Karpas-422 (cell line): Measurements from ENCODE around the gene ZNF692. TPM values are rescaled to one million over a fixed set of nuclear protein-coding genes. Genes with fewer than 3 reads are reported as not detected.

Experiments used
- DNase-seq: peaks from one replicate; pipeline ENCODE4 v3.0.0-alpha.2; 2015
- H2AFZ ChIP-seq: fragments of 200-600 bp; sonication (generic); 2 replicates; pipeline ENCODE4 v1.6.1; 2014; ENCODE audit warnings: antibody characterized with exemption, low read length, mixed read lengths
- H3K27ac ChIP-seq: fragments of 200-600 bp; sonication (generic); 2 replicates; pipeline ENCODE4 v1.5.1; 2014; ENCODE audit warnings: mild to moderate bottlenecking, low read length, moderate library complexity
- H3K27me3 ChIP-seq: fragments of 200-600 bp; sonication (generic); 2 replicates; pipeline ENCODE4 v1.6.1; 2014; ENCODE audit warnings: low read length, mixed read lengths
- H3K36me3 ChIP-seq: fragments of 200-600 bp; sonication (generic); 2 replicates; pipeline ENCODE4 v1.6.1; 2014; ENCODE audit warnings: low read length, mixed read lengths; ENCODE audit not compliant: insufficient read depth
- H3K4me1 ChIP-seq: fragments of 200-600 bp; sonication (generic); 2 replicates; pipeline ENCODE4 v1.6.1; 2014; ENCODE audit warnings: mild to moderate bottlenecking, low read length, mixed read lengths
- H3K4me2 ChIP-seq: fragments of 200-600 bp; sonication (generic); 2 replicates; pipeline ENCODE4 v1.6.1; 2014; ENCODE audit warnings: low read length, low read depth, mild to moderate bottlenecking; ENCODE audit not compliant: poor library complexity, severe bottlenecking
- H3K4me3 ChIP-seq: fragments of 200-600 bp; sonication (generic); 2 replicates; pipeline ENCODE4 v1.5.1; 2014; ENCODE audit warnings: mild to moderate bottlenecking, antibody characterized with exemption, low read length, mixed read lengths
- H3K79me2 ChIP-seq: fragments of 200-600 bp; sonication (generic); 2 replicates; pipeline ENCODE4 v1.6.1; 2014; ENCODE audit warnings: mild to moderate bottlenecking, low read length, mixed read lengths
- H3K9ac ChIP-seq: fragments of 200-600 bp; sonication (generic); 2 replicates; pipeline ENCODE4 v1.6.0; 2014; ENCODE audit warnings: low read length
- H3K9me2 ChIP-seq: fragments of 200-600 bp; sonication (generic), shearing (Covaris generic); replicated peaks from 2 replicates; pipeline ENCODE4 v1.6.0; 2014; ENCODE audit warnings: mild to moderate bottlenecking, low read length, moderate library complexity; ENCODE audit not compliant: insufficient read depth
- H3K9me3 ChIP-seq: fragments of 300-700, 200-600 bp; sonication (generic); 2 replicates; pipeline ENCODE4 v1.6.1; 2014; ENCODE audit warnings: low read length, mixed read lengths
- H4K20me1 ChIP-seq: fragments of 200-600 bp; sonication (generic); 2 replicates; pipeline ENCODE4 v1.6.1; 2014; ENCODE audit warnings: mild to moderate bottlenecking, antibody characterized with exemption, low read length, low read depth; ENCODE audit not compliant: insufficient read depth
- total RNA-seq: library from RNA; depleted of rRNA; stranded (reverse); fragments of >200 nt; shearing (Covaris generic); gene quantifications from 2 replicates; pipeline ENCODE4 v1.2.3, GENCODE V29; 2014; ENCODE audit warnings: low replicate concordance

The ZNF692 gene
- total RNA-seq, 1 experiment from 2014 or later = 27.2 TPM

- Histone ChIP-seq H4K20me1 (no peaks in the 10 kb centered on the region), H3K4me3 (no peak overlapping the region), H3K79me2 (peaks cover 4% of the 10 kb centered on the region; the same call in 1 of the 2 replicates), H3K9ac (no peak overlapping the region), H2AFZ (no peak overlapping the region), H3K27ac (no peak overlapping the region), H3K4me1 (peaks cover 10% of the 10 kb centered on the region), H3K4me2 (no peak overlapping the region), H3K36me3 (peaks cover 26% of the 10 kb centered on the region; the same call in 1 of the 2 replicates), H3K9me3 (no peaks in the 10 kb centered on the region), H3K9me2 (no peaks in the 10 kb centered on the region), H3K27me3 (no peaks in the 10 kb centered on the region)
- no peak for DNase-seq
These were observed 9.7 kb downstream of the ZNF692 start for GRCh38 chr1:248849152-248849551.

GRCh38 chr1:248848602-248849001, 10.3 kb downstream of the ZNF692 start:
- DNase-seq = no peak
- Histone ChIP-seq H3K36me3 (peaks cover 24% of the 10 kb centered on the region; the same call in 1 of the 2 replicates), H3K9me2 (no peaks in the 10 kb centered on the region), H3K79me2 (peaks cover 8% of the 10 kb centered on the region; the same call in 1 of the 2 replicates), H3K27me3 (no peaks in the 10 kb centered on the region), H3K9me3 (no peaks in the 10 kb centered on the region), H3K4me3 (no peak overlapping the region), H4K20me1 (no peaks in the 10 kb centered on the region), H3K27ac (no peak overlapping the region), H3K4me2 (no peak overlapping the region), H2AFZ (no peak overlapping the region), H3K9ac (no peak overlapping the region), H3K4me1 (peaks cover 10% of the 10 kb centered on the region)

GRCh38 chr1:248847956-248848561, 10.8 kb downstream of the ZNF692 start:
- peaks cover 24% of the 10 kb centered on the region; the same call in 1 of the 2 replicates for H3K36me3 ChIP-seq
- DNase-seq = no peak

DNA sequence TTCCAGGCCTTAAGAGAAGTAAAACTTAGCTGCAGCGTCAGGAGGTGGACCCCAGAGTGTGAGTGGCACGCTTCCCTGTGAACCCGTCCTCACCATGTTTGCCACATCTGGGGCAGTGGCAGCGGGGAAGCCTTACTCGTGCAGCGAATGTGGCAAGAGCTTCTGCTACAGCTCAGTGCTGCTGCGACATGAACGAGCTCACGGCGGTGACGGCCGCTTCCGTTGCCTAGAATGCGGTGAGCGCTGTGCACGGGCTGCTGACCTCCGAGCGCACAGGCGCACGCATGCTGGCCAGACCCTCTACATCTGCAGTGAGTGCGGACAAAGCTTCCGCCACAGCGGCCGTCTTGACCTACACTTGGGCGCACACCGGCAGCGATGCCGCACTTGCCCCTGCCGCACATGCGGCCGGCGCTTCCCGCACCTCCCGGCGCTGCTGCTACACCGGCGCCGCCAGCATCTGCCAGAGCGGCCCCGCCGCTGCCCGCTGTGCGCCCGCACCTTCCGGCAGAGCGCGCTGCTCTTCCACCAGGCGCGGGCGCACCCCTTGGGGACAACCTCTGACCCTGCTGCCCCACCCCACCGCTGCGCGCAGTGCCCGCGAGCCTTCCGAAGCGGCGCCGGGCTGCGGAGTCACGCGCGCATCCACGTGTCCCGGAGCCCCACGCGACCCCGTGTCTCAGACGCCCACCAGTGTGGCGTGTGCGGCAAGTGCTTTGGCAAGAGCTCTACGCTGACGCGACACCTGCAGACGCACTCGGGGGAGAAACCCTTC, 11.5 kb downstream of the ZNF692 start:
- Histone ChIP-seq H3K4me1 (peaks cover 13% of the 10 kb centered on the region), H3K27ac (no peak overlapping the region), H3K9me3 (no peaks in the 10 kb centered on the region), H3K36me3 (peaks cover 21% of the 10 kb centered on the region; the same call in 1 of the 2 replicates), H3K9me2 (no peaks in the 10 kb centered on the region), H4K20me1 (no peaks in the 10 kb centered on the region), H3K79me2 (peaks cover 18% of the 10 kb centered on the region), H3K9ac (no peak overlapping the region), H3K4me2 (no peak overlapping the region), H3K4me3 (no peak overlapping the region), H2AFZ (no peak overlapping the region), H3K27me3 (no peaks in the 10 kb centered on the region)
- DNase-seq = no peak

More at GRCh38 chr1:248847956-248848561, 10.8 kb downstream of the ZNF692 start:
- peaks cover 11% of the 10 kb centered on the region for H3K79me2 ChIP-seq
- H3K4me3 ChIP-seq = no peak overlapping the region
- no peaks in the 10 kb centered on the region for H3K27me3 ChIP-seq
- H3K9me3 ChIP-seq = no peaks in the 10 kb centered on the region
- H3K9ac ChIP-seq = no peak overlapping the region
- H4K20me1 ChIP-seq = no peaks in the 10 kb centered on the region
- no peak overlapping the region for H2AFZ ChIP-seq
- H3K9me2 ChIP-seq = no peaks in the 10 kb centered on the region
- no peak overlapping the region for H3K27ac ChIP-seq
- no peak overlapping the region for H3K4me2 ChIP-seq
- H3K4me1 ChIP-seq = peaks cover 13% of the 10 kb centered on the region

DNA sequence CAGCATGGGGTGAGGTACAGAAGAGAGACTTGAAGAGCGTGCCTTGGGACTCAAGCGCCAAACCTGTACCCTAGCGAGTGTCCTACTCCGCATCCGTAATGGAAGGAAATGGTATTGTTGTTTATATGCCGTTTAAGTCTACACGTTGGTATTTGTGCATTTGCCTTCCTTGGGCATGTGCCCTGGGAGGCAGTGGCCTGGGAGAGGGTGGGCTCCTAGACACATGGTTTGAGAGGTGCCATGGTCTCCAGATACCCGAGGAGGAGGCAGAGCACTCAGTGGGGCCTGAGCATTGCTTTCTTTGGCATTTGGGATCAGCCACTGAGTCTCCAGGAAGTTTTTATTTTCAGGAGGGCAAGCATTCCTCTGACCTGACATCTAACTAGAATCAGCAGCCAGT, 14.4 kb downstream of the ZNF692 start:
- Histone ChIP-seq H3K79me2 (peaks cover 44% of the 10 kb centered on the region), H3K9me2 (no peaks in the 10 kb centered on the region), H3K36me3 (peaks cover 13% of the 10 kb centered on the region; the same call in 1 of the 2 replicates), H4K20me1 (no peaks in the 10 kb centered on the region), H3K27me3 (no peaks in the 10 kb centered on the region), H3K27ac (no peak overlapping the region), H3K9ac (no peak overlapping the region), H2AFZ (no peak overlapping the region), H3K9me3 (no peaks in the 10 kb centered on the region), H3K4me3 (no peak overlapping the region), H3K4me2 (no peak overlapping the region), H3K4me1 (peaks cover 26% of the 10 kb centered on the region)
- no peak for DNase-seq

DNA sequence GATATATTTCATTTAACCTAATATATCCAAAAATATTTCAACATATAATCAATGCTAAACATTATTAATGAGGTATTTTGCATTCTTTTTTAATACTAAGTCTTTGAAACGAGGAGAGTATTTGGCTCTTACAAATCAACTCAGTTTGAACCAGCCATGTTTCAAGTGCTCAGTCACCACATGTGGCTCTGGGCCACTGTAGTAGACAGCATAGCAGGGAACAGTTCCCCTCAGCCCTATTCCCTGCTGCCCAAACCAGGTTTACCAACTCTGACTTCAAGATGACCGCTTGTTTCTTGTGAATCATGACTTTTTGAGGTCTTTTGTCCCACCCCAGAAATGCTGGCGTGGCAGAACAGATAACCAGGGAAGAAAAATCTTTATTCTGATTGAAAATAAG, 15.2 kb downstream of the ZNF692 start:
- Histone ChIP-seq H3K4me2 (no peak overlapping the region), H3K9ac (no peak overlapping the region), H3K4me1 (peaks cover 29% of the 10 kb centered on the region), H3K27me3 (no peaks in the 10 kb centered on the region), H3K9me3 (no peaks in the 10 kb centered on the region), H3K27ac (no peak overlapping the region), H3K4me3 (no peak overlapping the region), H3K9me2 (no peaks in the 10 kb centered on the region), H4K20me1 (no peaks in the 10 kb centered on the region), H3K79me2 (peaks cover 50% of the 10 kb centered on the region), H2AFZ (no peak overlapping the region), H3K36me3 (peaks cover 6% of the 10 kb centered on the region; the same call in 1 of the 2 replicates)
- DNase-seq = no peak

DNA sequence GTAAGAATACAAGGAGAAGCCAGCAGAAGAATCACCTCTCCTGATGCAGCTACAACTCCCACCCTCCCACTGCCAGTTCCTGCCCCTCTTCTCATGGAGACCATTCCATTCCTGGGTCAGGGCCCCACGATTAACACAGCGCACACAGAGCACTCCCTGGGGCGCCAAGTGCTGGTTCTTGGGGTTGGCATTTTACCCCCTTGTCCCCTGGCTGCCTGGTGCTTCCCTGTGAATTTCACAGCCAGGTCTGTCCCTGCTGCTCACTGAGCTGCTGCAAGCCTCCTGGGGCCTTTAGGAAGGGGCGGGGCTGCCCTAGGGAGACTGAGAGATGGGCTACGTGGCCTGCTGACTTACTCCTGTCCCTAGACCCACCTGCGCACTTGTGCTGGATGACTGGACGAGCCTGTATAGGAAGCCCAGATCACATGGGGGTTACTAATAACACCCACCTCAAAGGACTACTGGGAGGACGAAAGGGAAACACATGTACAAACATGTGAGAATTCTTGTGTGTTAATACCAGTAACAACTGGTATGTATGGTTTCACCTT, 16.0 kb downstream of the ZNF692 start:
- Histone ChIP-seq H3K27ac (no peak overlapping the region), H3K79me2 (peaks cover 50% of the 10 kb centered on the region), H3K9ac (peak overlapping the region; percentile 37; the same call in 1 of the 2 replicates)

More for the DNA sequence above, 16.0 kb downstream of the ZNF692 start:
- H3K27me3 ChIP-seq = no peaks in the 10 kb centered on the region
- peaks cover 6% of the 10 kb centered on the region; the same call in 1 of the 2 replicates for H3K36me3 ChIP-seq
- no peak for DNase-seq
- no peaks in the 10 kb centered on the region for H3K9me2 ChIP-seq
- peak overlapping the region; percentile 28 for H3K4me2 ChIP-seq
- no peaks in the 10 kb centered on the region for H4K20me1 ChIP-seq
- peaks cover 29% of the 10 kb centered on the region for H3K4me1 ChIP-seq
- H3K9me3 ChIP-seq = no peaks in the 10 kb centered on the region
- no peak overlapping the region for H3K4me3 ChIP-seq
- no peak overlapping the region for H2AFZ ChIP-seq
